PC-3 (cell line): ENCODE measurements around the gene CIITA. TPM values are rescaled to one million over a fixed set of nuclear protein-coding genes. Genes with fewer than 3 reads are reported as not detected.

Source experiments
- ATAC-seq: fragments of 200-7000 bp; cut with Tn5 transposase; 2 replicates; pipeline ENCODE4 v1.9.1; 2020; ENCODE audit warnings: mild to moderate bottlenecking, moderate library complexity
- Bru-seq: library from RNA; stranded (reverse); fragments of 400-500 nt; gene quantifications from one replicate; lab custom pipeline; 2021; lab: Mats Ljungman, UMichigan
- BruChase-seq, 2 experiments: library from RNA; stranded (reverse); fragments of 400-500 nt; gene quantifications; one replicate each; lab custom pipeline; 2021; lab: Mats Ljungman, UMichigan
- BruUV-seq: library from RNA; stranded (reverse); fragments of 400-500 nt; replicated peaks from 2 replicates; lab custom pipeline; 2021; lab: Mats Ljungman, UMichigan
- CTCF ChIA-PET: fragments of 300-600 bp; sonication (Branson Sonifier 250); formaldehyde crosslinking; loops from one replicate; lab custom pipeline; 2022; ENCODE audit warnings: antibody characterized with exemption; lab: Charles Lee
- POLR2A ChIA-PET: fragments of 300-600 bp; sonication (Branson Sonifier 250); formaldehyde crosslinking; loops from one replicate; lab custom pipeline; 2022; ENCODE audit warnings: antibody characterized with exemption; ENCODE audit not compliant: unreplicated experiment; lab: Charles Lee
- DNase-seq: peaks from one replicate; pipeline ENCODE4 v3.0.0-alpha.2; 2015
- H2AFZ ChIP-seq: fragments of 300-600 bp; sonication (generic); 2 replicates; pipeline ENCODE4 v1.6.0; 2016; ENCODE audit warnings: antibody characterized with exemption, low read length
- H3F3A ChIP-seq: fragments of 300-600 bp; sonication (generic); one replicate; pipeline ENCODE4 v1.6.0; 2017; ENCODE audit warnings: antibody characterized with exemption, low read length, control low read depth, mild to moderate bottlenecking; ENCODE audit not compliant: unreplicated experiment
- H3K27ac ChIP-seq: fragments of 300-600 bp; sonication (generic); 2 replicates; pipeline ENCODE4 v1.5.1; 2016; ENCODE audit warnings: mild to moderate bottlenecking, low read length
- H3K27me3 ChIP-seq: fragments of 300-600 bp; sonication (generic); 2 replicates; pipeline ENCODE4 v1.6.1; 2016; ENCODE audit warnings: low read length, mixed read lengths
- H3K36me3 ChIP-seq: fragments of 300-600 bp; sonication (generic); 2 replicates; pipeline ENCODE4 v1.6.1; 2016; ENCODE audit warnings: low read depth, mixed run types, low read length, mixed read lengths
- H3K4me1 ChIP-seq: fragments of 300-600 bp; sonication (generic); 2 replicates; pipeline ENCODE4 v1.5.1; 2016; ENCODE audit warnings: low read length; ENCODE audit not compliant: insufficient read depth
- H3K4me2 ChIP-seq: fragments of 300-600 bp; sonication (generic); 2 replicates; pipeline ENCODE4 v1.6.0; 2016; ENCODE audit warnings: low read length
- H3K4me3 ChIP-seq: fragments of 300-600 bp; sonication (generic); 2 replicates; pipeline ENCODE4 v1.5.1; 2016; ENCODE audit warnings: mild to moderate bottlenecking, low read length, mixed read lengths
- H3K79me2 ChIP-seq: fragments of 300-600 bp; sonication (generic); 2 replicates; pipeline ENCODE4 v1.6.1; 2017; ENCODE audit warnings: low read length, mixed read lengths
- H3K9ac ChIP-seq: fragments of 300-600 bp; sonication (generic); 2 replicates; pipeline ENCODE4 v1.6.0; 2016; ENCODE audit warnings: mild to moderate bottlenecking, low read length
- H3K9me2 ChIP-seq: fragments of 300-600 bp; sonication (generic); replicated peaks from 2 replicates; pipeline ENCODE4 v1.6.1; 2016; ENCODE audit warnings: mixed run types, low read length, mixed read lengths
- H3K9me3 ChIP-seq: fragments of 300-600 bp; sonication (generic); 2 replicates; pipeline ENCODE4 v1.6.1; 2016; ENCODE audit warnings: low read length, mixed read lengths
- H4K20me1 ChIP-seq: fragments of 300-600 bp; sonication (generic); 2 replicates; pipeline ENCODE4 v1.6.1; 2016; ENCODE audit warnings: low read length, mixed read lengths
- CTCF ChIP-seq: fragments of 300-600 bp; sonication (generic); conservative IDR thresholded peaks from 2 replicates; pipeline ENCODE4 v1.5.1; 2017; ENCODE audit warnings: antibody characterized with exemption, low read depth, mild to moderate bottlenecking, low read length
- EZH2 ChIP-seq: fragments of 300-600 bp; sonication (generic); IDR thresholded peaks from one replicate; pipeline ENCODE4 v1.6.1; 2017; ENCODE audit warnings: antibody characterized with exemption, mild to moderate bottlenecking, low read length; ENCODE audit not compliant: unreplicated experiment
- EZH2phosphoT487 ChIP-seq: fragments of 300-600 bp; sonication (generic); IDR thresholded peaks from 2 replicates; pipeline ENCODE4 v1.6.1; 2018; ENCODE audit warnings: mild to moderate bottlenecking, antibody characterized with exemption, low read length, borderline replicate concordance
- intact Hi-C: fragments of 100-400 bp; cut with micrococcal nuclease; formaldehyde crosslinking; loops from 2 replicates; pipeline ENCODE4 v1.9.0; 2023
- long read RNA-seq: library from polyadenylated mRNA; unstranded; transcript quantifications from one replicate; pipeline ENCODE4 v2.0.0, GENCODE V29; 2021; ENCODE audit not compliant: unreplicated experiment
- total RNA-seq: library from RNA; depleted of rRNA; stranded (reverse); fragments of >200 nt; gene quantifications from 2 replicates; pipeline ENCODE4 v1.2.3, GENCODE V29; 2014; rRNA removed

The CIITA gene, protein sequence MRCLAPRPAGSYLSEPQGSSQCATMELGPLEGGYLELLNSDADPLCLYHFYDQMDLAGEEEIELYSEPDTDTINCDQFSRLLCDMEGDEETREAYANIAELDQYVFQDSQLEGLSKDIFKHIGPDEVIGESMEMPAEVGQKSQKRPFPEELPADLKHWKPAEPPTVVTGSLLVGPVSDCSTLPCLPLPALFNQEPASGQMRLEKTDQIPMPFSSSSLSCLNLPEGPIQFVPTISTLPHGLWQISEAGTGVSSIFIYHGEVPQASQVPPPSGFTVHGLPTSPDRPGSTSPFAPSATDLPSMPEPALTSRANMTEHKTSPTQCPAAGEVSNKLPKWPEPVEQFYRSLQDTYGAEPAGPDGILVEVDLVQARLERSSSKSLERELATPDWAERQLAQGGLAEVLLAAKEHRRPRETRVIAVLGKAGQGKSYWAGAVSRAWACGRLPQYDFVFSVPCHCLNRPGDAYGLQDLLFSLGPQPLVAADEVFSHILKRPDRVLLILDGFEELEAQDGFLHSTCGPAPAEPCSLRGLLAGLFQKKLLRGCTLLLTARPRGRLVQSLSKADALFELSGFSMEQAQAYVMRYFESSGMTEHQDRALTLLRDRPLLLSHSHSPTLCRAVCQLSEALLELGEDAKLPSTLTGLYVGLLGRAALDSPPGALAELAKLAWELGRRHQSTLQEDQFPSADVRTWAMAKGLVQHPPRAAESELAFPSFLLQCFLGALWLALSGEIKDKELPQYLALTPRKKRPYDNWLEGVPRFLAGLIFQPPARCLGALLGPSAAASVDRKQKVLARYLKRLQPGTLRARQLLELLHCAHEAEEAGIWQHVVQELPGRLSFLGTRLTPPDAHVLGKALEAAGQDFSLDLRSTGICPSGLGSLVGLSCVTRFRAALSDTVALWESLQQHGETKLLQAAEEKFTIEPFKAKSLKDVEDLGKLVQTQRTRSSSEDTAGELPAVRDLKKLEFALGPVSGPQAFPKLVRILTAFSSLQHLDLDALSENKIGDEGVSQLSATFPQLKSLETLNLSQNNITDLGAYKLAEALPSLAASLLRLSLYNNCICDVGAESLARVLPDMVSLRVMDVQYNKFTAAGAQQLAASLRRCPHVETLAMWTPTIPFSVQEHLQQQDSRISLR
- total RNA-seq, result not detected in 2 replicates
- Bru-seq, nascent RNA, result percentile 5 among the genes with signal in this experiment
- BruChase-seq, experiment 1, labeled RNA remaining after a 6-hour chase, result percentile 5 among the genes with signal in this experiment
- BruChase-seq, experiment 2, labeled RNA remaining after a 2-hour chase, result percentile 7 among the genes with signal in this experiment
- long read RNA-seq, partial matches to known transcripts, result 0 of 2 reads
- long read RNA-seq, other reads (novel, unspliced or antisense), result 2 of 2 reads

- no peak within 1 kb of the TSS for H3K9ac ChIP-seq
- no peak within 1 kb of the TSS for H2AFZ ChIP-seq
- no TSS peak for BruUV-seq
- H3K9me3 ChIP-seq, result no peaks in the 10 kb centered on the region
- no peak within 1 kb of the TSS for H3K4me3 ChIP-seq
- peak; percentile 57 for ATAC-seq
- no peaks in the 10 kb centered on the region for H3F3A ChIP-seq
- H3K9me2 ChIP-seq, result no peaks in the 10 kb centered on the region
- H3K36me3 ChIP-seq, result no peaks in the 10 kb centered on the region
- DNase-seq, result peak; percentile 87
- no peak for TF ChIP-seq EZH2phosphoT487
- TF ChIP-seq EZH2, result no peak
- TF ChIP-seq CTCF, result no peak
- no peaks in the 10 kb centered on the region for H3K79me2 ChIP-seq
- no peaks in the 10 kb centered on the region for H4K20me1 ChIP-seq
- POLR2A ChIA-PET, result no interaction called here
- H3K27ac ChIP-seq, result no peak within 1 kb of the TSS
- H3K27me3 ChIP-seq, result no peaks in the 10 kb centered on the region
- H3K4me2 ChIP-seq, result peak within 1 kb of the TSS; percentile 48; the same call in 1 of the 2 replicates
- CTCF ChIA-PET, result no interaction called here
- intact Hi-C loops, result no loop called here
- peaks cover 17% of the 10 kb centered on the region for H3K4me1 ChIP-seq
Measured at GRCh38 chr16:10876799-10877341, at the start of gene CIITA. Gene CIITA (plus strand): TSS chr16:10877202. CDS start chr16:10877331, 129 bp downstream.

DNA sequence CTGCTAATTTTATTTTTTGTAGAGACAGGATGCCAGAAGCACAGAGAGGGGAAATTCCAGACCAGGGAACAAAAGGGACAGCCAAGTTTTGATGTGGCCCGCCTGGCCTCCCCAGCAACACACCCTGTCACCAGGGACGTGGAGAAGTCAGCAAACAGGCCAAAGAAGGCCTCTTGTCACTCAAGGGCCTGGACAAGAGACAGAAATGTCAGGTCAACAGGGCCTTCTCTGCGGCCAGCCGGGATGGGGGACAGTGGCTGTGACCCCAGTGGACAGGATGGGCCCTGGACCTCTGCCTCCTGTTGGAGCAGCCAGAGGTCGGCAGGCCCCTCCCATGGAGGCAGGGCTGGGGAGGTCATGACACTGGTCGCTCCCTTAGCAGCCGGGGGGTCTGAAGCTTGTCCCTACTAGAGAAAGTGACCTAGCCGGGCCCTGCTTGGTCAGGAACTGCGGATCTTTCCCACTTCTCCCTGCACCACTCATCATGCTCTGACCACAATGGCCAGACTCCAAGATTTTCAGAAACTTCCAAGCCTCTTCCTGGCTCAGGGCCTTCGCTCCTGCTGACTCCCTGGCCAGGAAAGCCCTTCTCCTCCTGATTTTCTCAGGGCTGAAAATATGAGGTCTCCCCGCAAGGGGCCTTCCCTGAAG is 49.2 kb upstream of the CIITA start:
- peak; percentile 64 for DNase-seq
- no TSS peak for BruUV-seq

More for the DNA sequence above, 49.2 kb upstream of the CIITA start:
- intact Hi-C loops, result no loop called here
- no peaks in the 10 kb centered on the region for H3F3A ChIP-seq
- ATAC-seq, result peak; percentile 68
- no peaks in the 10 kb centered on the region for H3K9me3 ChIP-seq
- H3K36me3 ChIP-seq, result no peaks in the 10 kb centered on the region
- H3K27ac ChIP-seq, result peak overlapping the region; percentile 21; the same call in 1 of the 2 replicates
- no peaks in the 10 kb centered on the region for H4K20me1 ChIP-seq
- peak overlapping the region; percentile 66; the same call in 1 of the 2 replicates for H3K4me2 ChIP-seq
- no peak overlapping the region for H3K4me3 ChIP-seq
- no peak for TF ChIP-seq CTCF
- no peak for TF ChIP-seq EZH2phosphoT487
- no peak for TF ChIP-seq EZH2
- ChIA-PET CTCF (no interaction called here), POLR2A (no interaction called here)
- no peaks in the 10 kb centered on the region for H3K9me2 ChIP-seq
- peak overlapping the region; percentile 46; the same call in 1 of the 2 replicates for H2AFZ ChIP-seq
- no peaks in the 10 kb centered on the region for H3K79me2 ChIP-seq
- no peak overlapping the region for H3K9ac ChIP-seq
- no peaks in the 10 kb centered on the region for H3K27me3 ChIP-seq
- peaks cover 18% of the 10 kb centered on the region for H3K4me1 ChIP-seq
